AG09319 (cell line): ENCODE data around the gene SRRM5.

Source experiments
- DNase-seq: peaks from one replicate; pipeline ENCODE4 v3.0.0-alpha.2; 2010; ENCODE audit warnings: low read depth; ENCODE audit errors: extremely low read depth
- CTCF ChIP-seq: IDR thresholded peaks from 2 replicates; pipeline ENCODE4 v1.5.1; 2011; ENCODE audit warnings: low read depth, mild to moderate bottlenecking, inconsistent platforms, low read length, moderate library complexity

The SRRM5 gene

DNA sequence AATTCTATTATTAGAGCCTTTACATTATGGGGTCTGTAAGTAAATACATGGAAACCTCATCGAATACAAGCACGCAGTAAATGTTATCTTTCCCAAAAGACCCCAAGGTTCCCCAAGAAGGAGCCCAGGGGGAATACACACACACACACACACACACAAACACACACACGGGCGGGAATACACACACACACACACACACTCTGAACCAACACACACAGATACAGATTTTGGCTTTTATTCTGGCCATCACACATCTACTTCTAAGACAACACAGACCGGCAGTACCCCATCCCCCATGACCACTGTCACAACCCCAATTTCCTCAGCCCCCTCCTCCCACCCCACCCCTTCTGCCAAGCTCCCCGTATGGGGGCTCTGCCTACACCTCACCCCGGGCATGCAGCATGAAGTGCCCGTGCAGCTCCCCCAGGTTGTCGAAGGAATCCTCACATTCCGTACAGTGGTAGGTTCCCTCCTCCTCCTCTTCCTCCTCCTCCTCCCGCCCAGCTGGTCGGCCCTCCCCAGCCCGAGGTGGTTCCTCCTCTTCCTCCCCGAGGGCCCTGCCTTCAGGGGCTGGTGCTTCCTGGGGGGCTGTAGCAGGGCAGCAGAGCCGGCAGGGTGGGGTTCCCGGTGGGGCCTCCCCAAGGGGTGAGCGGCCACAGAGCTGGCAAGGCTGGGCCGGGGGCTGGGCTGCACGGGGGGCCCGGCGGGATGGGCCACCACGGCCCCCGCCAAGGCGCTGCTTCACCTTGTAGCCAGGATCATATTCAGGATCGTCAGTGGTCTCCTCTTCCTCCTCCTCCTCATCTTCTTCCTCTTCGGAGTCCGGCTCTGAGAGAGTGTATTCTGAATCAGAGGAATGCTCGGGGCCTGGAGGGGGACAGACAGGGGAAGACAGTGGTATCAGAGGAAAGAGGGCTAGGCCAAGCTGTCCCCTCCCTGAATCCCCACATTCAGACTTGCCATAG lies 4.4 kb upstream of the SRRM5 start:
- DNase-seq: no peak
- TF ChIP-seq CTCF: no peak

DNA sequence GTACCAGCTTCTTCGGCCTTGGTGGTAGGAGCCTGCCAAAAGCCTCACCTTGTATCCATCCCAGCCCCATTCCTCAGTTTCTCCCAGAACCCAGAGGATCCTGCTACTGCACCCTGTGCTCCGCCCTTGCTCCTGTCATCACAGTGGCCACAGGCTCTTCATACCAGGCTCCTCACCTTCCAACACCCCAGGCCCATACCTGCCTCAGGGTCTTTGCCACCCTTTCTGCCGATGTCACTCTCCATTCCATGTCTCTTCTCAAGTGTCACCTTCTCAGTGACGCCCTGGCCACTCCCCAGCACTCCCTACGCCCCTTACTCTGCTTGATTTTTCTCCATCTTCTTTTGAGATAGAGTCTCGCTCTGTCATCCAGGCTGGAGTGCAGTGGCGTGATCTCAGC lies 2.0 kb upstream of the SRRM5 start:
- DNase-seq: no peak
- no peak for TF ChIP-seq CTCF

DNA sequence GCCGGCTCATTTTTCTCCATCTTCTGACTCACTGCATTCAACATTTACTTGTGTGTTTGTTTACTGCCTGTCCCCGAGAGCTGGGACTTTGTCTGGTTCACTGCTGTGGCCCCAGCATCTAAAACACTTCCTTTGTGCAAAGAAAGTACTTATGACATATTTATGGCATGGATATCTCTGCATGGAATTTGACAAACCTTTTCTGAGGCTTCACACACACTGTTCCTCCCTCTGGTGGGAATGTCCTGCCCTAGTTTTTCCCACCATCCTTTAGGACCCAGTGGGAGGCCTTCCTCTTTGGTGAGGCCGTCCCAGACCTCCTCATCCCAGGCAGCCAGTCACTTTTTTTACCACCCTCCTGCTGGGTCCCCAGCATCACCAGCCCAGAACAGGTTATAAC lies 1.4 kb upstream of the SRRM5 start:
- DNase-seq: no peak
- no peak for TF ChIP-seq CTCF

- no peak for TF ChIP-seq CTCF
- no peak for DNase-seq
Observed at GRCh38 chr19:43612374-43612773, 486 bp downstream of the SRRM5 start.

DNA sequence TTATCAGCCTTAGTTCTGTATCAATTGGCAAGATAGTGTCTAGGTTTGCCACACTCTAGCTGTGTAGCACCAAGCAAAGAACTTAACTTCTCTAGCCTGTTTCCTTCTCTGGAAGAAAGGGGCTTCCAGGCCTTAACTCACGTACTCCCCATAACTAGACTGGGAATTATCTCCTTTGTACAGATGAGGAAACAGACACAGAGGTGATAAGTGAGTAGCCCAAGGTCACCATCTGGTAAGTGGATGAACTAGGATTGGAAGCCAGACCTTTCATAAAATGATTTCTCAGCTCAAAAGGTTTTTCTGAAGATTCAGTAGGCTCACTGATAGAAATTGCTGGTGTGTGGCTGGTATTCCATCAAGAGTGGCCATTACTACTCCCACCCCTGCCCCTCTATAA lies 4.4 kb downstream of the SRRM5 start:
- TF ChIP-seq CTCF: no peak
- DNase-seq: no peak

- no peak for TF ChIP-seq CTCF
- no peak for DNase-seq
Observed at GRCh38 chr19:43616954-43617353, 5.1 kb downstream of the SRRM5 start.

DNA sequence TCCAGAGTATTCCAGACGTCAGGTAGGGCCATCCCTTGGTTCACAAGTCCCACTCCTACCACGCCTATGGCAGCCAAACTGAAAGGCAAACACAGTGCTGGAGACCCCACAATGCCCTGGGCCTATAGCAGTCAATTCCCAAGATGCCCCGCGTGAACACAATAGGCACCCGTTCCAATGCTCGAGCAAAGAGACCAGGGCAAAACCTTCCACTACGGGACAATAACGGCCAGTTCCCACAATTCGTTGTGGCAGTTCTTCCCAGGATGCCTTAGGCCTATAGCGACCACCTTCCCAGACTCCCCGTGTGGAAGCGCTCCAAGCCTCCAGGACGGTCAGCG lies 7.0 kb downstream of the SRRM5 start:
- no peak for TF ChIP-seq CTCF
- DNase-seq: no peak
